GM21423 (cell line): ENCODE measurements around the gene TMC6.
"Not testable (repeated sequence)": the region's sequence is repeated elsewhere in the genome, so short reads cannot be mapped to it uniquely, and the experiment has no call there.

Experiments used
- ATAC-seq: cut with Tn5 transposase; IDR thresholded peaks from one replicate; pipeline ENCODE4 v1.9.1; 2021; ENCODE audit warnings: mild to moderate bottlenecking, moderate library complexity; ENCODE audit not compliant: unreplicated experiment

TMC6 gene

DNA sequence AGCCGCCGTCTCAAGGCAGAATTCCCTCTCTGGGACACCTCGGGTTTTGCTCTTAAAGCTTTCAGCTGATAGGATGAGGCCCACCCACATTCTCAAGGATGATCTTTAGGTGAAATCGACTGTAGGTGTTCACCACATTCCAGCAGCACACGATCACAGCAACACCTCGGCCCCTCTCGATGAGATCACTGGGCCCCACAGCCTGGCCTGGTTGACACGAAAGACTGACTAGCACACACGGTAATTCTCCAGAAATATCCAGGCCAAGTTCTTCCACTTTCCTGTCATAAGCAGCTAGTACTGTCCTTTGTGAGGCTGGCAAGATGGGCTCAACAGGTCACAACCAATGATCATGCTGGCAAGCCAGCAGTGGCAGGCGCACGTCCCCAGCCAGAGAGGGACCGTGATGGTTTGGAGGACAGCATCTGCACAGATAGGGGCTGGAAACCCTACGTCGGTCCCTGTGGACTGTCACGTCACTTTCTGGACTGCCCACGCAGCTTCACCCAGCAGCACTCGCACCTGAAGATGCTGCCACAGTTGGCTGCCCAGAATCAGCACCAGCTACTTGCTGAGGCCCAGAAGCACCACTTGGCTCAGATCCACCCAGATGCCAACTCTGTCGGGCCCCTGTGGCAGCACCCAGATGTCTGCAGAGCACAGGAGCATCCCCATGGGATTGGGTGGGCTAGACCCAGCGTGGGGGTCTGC lies 17.4 kb downstream of the TMC6 start:
- ATAC-seq: no peak

- ATAC-seq: no peak
Observed at GRCh38 chr17:78110363-78111015, 18.1 kb downstream of the TMC6 start.

DNA sequence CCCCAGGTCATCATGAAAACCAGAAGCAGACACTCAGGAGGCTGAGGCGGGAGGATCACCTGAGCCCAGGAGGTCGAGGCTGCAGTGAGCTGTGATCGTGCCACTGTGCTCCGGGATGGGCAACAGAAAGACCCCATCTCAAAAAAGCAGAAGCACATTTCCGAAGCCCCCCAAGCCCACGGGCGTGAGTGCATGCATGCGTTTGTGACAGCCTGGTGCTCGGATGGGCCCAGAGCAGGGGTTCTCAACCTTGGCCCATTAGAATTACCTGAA lies 19.1 kb downstream of the TMC6 start:
- ATAC-seq: no peak

DNA sequence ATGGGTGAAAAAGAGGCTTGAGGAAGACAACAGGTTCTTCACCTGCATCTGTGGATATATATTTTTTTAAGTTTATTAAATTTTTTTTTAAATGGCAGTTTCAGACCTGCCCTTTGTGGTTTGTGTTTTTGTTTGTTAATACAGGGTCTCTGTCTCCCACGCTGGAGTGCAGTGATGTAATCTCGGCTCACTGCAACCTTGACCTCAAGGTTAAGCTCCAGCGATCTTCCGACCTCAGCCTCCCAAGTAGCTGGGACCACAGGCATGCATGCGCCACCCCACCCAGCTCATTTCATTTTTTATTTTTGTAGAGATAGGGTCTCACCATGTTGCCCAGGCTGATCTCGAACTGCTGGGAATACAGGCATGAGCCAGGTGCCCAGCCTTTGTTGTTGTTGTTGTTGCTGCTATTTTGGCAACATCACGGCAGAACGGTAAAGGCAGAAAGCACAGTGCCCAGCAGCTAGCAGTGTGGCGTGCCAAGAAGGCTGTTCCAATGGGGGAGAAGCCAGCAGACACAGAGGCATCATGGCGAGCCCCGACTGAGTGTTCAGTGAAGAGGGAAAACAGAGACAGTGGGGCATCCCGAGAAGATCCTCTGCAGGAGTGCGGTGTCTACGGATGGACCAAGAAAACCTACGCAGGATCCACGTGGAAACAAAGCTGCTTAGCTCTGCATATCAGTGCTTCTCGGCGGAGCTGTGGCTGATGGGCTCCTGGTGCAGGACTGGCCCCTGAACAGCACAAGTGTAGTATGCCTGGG lies 19.6 kb downstream of the TMC6 start:
- ATAC-seq: no peak

- no peak for ATAC-seq
Observed at GRCh38 chr17:78107976-78108725, 20.4 kb downstream of the TMC6 start.

DNA sequence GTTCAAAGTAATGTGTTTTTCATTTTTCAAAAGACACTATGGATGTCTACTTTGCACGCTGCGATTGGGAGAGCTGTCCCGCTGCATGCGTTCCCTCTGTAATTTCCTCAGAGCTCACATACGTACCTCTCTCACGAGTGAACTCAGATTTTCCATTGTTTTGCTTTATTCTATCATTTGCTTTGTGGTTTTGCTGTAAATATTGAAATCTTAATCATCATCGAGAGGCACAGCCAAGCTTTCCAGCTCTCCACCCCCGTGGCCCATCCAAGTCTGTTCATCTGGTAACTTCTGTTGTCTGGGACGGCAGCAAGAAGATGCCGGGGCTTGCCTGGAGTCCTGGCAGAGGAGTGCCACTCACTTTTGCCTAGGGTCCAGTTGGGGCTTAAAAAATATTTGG lies 21.1 kb downstream of the TMC6 start:
- no peak for ATAC-seq

- ATAC-seq: no peak
Observed at GRCh38 chr17:78106211-78106610, 22.3 kb downstream of the TMC6 start.

DNA sequence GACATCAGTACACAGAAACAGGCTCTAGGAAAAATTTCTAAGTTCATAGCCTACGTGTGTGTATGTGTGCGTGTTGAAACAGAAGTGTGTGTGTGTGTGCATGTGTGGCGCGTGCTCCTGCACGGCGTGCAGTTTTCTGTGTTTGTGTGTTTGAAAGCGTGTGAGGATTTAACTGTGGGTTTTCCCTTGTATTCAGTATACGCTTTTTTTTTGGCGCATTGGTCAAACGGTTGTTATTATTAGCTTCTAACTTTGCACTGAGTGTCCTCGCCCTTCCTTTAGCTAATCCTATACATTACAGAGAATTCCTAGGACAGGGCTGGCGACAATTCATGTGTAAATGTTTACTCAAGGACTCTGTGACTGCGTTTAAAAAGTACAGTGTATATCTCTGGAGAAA lies 23.0 kb downstream of the TMC6 start:
- ATAC-seq: no peak

DNA sequence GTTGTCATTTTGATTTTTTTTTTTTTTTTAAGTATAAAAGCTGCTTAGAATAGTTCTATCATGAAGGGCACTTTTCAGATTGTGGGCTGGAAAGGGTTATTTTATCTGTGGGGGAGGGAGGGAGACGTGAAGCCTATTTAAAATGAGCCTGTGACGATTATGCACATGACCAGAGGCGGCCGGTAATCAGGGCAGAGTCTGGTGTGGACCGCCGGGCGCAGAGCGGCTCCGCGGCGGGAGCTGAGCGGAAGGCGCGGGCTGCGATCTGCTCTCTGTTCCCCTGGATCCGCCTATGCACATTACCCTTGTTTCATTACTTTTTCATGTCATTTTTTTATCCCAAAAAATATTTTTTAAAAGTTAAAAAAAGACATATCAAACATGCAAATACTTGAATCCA lies 23.5 kb downstream of the TMC6 start:
- ATAC-seq: no peak

- no peak for ATAC-seq
Observed at GRCh38 chr17:78104540-78104941, 24.0 kb downstream of the TMC6 start.

GRCh38 chr17:78103311-78103710 lies 25.2 kb downstream of the TMC6 start:
- ATAC-seq: no peak

- no peak for ATAC-seq
Observed at GRCh38 chr17:78101542-78101941, 27.0 kb downstream of the TMC6 start.

DNA sequence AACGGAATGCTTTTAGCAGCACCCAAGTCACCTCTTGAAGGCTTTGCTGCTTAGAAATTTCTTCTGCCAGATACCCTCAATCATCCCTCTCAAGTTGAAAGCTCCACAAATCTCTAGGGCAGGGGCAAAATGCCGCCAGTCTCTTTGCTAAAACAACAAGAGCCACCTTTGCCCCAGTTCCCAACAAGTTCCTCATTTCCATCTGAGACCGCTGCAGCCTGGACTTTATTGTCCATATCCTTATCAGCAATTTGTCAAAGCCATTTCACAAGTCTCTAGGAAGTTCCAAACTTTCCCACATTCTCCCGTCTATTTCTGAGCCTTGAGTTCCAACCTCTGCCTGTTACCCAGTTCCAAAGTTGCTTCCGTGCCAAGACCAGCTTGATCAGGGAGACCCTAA lies 27.4 kb downstream of the TMC6 start:
- no peak for ATAC-seq

DNA sequence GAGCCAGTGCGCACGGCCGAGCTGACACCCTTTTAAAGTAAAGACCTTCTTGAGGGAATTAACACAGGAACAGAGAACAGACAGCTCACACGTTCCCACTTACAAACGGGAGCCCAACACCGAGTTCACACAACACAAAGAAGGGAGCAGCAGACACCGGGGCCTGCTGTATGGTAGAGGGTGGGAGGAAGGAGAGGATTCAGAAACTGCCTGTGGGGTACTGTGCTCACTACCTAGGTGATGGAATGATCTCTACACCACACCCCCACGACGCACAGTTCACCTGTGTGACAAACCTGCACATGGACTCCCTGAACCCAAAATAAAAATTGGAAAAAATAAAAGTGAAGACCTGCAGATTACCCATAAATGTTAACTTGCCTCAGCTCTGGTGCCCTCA lies 32.5 kb downstream of the TMC6 start:
- ATAC-seq: no peak

DNA sequence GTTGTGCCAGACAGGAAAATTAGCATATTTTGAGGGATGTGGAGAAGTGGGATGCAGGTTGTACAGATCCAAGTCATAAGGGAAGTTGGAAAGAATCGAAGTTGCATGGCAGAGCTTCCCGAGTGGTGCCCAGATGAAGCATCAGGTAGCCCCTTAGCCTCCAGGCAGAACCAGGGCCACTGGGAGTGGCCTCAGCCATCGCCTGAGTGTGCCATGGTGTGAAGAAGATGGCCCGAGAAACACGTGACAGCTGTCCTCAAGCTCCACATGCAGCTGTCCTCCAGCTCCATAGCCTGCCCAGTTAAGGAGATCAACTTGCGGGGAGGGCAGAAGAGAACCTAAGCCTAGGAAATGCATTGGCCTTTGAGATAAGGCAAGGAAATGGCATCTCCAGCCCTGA lies 33.5 kb downstream of the TMC6 start:
- ATAC-seq: no peak

- no peak for ATAC-seq
Observed at GRCh38 chr17:78092794-78093324, 35.7 kb downstream of the TMC6 start.

DNA sequence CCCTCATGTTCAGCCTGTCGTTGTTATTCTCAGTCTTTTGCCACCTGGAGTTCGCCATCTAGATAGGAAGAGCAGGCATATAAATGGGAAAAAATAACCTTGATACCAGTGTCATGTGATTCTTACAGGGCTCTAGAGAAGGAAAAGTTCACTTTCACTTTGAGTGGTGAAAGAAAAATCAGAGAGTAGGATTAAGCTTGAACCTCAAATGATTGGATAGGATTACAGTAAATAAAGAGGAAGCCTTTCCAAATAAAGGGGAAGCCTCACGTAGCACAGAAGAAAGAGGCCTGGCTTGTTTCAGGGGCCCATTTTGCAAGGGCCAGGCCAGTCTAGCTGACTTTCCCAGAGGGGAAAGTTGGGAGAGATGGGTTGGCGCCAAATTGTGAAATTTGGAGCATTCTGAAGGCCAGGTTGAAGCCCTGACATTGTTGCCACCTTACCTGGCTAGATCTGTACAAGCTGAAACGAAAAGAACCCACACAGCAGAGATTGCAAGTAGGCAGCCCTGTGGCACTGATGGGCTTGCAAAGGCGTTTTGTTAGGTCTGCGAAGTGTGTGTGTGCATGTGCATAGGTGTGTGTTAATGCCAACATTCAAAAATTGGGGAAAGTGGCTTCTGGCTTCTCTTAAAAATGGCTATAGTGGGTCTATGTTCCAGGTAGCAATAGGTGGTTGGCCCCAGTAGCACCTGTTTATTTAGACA lies 38.8 kb downstream of the TMC6 start:
- no peak for ATAC-seq

DNA sequence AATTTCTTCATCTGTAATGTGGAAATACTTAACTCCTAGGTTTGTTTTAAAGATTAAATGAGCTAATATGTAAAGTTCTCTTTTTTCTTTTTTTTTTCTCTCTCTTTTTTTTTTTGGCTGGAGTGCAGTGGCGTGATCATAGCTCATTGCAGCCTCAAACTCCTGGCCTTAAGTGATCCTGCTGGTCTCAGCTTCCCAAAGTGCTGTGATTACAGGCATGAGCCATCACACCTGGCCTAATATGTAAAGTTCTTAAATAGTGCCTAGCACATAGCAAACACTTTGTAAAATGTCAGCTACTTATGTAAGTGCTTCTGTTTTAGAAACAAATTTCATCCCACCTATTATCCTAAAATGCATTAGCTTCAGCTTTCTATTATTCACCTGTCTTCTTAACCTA lies 40.0 kb downstream of the TMC6 start:
- ATAC-seq: no peak

- ATAC-seq: no peak
Observed at GRCh38 chr17:78086740-78087139, 41.8 kb downstream of the TMC6 start.

DNA sequence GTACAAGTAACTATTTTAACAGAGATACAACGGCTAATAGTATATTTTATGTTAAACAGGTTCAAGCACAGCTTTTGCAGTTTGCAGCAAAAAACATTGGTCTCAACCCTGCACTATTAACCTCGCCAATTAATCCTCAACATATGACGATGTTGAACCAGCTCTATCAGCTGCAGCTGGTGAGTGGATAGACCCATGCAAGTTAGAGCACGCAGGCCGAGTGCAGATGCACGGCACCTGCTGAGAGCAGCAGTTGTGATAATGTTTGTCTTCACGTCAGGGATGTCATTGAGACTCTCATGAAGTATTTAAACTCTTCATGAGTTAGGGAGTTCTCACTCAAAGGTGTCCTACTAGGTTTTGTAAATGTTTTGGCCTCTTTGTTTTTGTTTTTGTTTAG lies 45.6 kb downstream of the TMC6 start:
- no peak for ATAC-seq

GRCh38 chr17:78082355-78082872 lies 46.1 kb downstream of the TMC6 start:
- not testable (repeated sequence) for ATAC-seq
